ENCODE measurements around the gene PPCS. TPM values are rescaled to one million over a fixed set of nuclear protein-coding genes. Genes with fewer than 3 reads are reported as not detected.

Gene PPCS
- total RNA-seq, 1 experiment from 2014 or later: 36.7 TPM

GRCh38 chr1:42427240-42427639 lies 29.1 kb upstream of the PPCS start:
- no peak for DNase-seq
- Histone ChIP-seq H3K4ac (ENCODE audit: low read depth, low read length) (no peak overlapping the region), H3K18ac (ENCODE audit: insufficient read length, low read depth, low read length) (no peak overlapping the region), H4K91ac (ENCODE audit: insufficient read length, low read depth, low read length) (no peak overlapping the region), H3T11ph (ENCODE audit: low read length) (no peak overlapping the region), H3K27ac (ENCODE audit: insufficient read length, low read depth, low read length) (no peak overlapping the region), H3K23me2 (ENCODE audit: insufficient read length, low read depth, low read length, poor library complexity, severe bottlenecking) (no peaks in the 10 kb centered on the region), H2BK120ac (ENCODE audit: low read depth, low read length, poor library complexity, severe bottlenecking) (no peak overlapping the region), H2BK15ac (ENCODE audit: low read depth, low read length) (no peak overlapping the region), H4K20me1 (ENCODE audit: control insufficient read depth, insufficient read depth, insufficient read length) (no peaks in the 10 kb centered on the region), H3K79me2 (ENCODE audit: insufficient read depth, low read length) (no peaks in the 10 kb centered on the region), H3K4me2 (ENCODE audit: insufficient read depth, insufficient read length, low read length) (no peak overlapping the region), H3K9me3 (ENCODE audit: control insufficient read depth, low read depth, low read length) (no peaks in the 10 kb centered on the region), H2BK5ac (ENCODE audit: insufficient read length, low read length) (no peak overlapping the region), H3K4me1 (ENCODE audit: insufficient read depth, low read length) (peaks cover 2% of the 10 kb centered on the region; the same call in 1 of the 2 replicates), H3K79me1 (ENCODE audit: insufficient read depth, low read depth, low read length, poor library complexity, severe bottlenecking) (no peaks in the 10 kb centered on the region), H3K23ac (ENCODE audit: insufficient read length, low read depth, low read length) (no peak overlapping the region), H3K9ac (ENCODE audit: extremely low read depth, insufficient read length, low read length) (no peak overlapping the region), H4K8ac (replicated peaks; ENCODE audit: insufficient read length, low read depth, low read length) (no peak overlapping the region), H3K56ac (ENCODE audit: insufficient read length, low read depth, low read length) (no peak overlapping the region), H2BK20ac (ENCODE audit: low read depth, low read length, poor library complexity, severe bottlenecking) (no peak overlapping the region), H3K14ac (ENCODE audit: insufficient read depth, low read length) (no peak overlapping the region), H2AFZ (ENCODE audit: low read length) (no peak overlapping the region), H4K5ac (ENCODE audit: insufficient read length, low read depth, low read length) (no peak overlapping the region), H2BK12ac (ENCODE audit: insufficient read length, low read depth, low read length) (no peak overlapping the region), H3K27me3 (ENCODE audit: insufficient read depth, low read length) (no peaks in the 10 kb centered on the region), H2AK5ac (ENCODE audit: insufficient read length, low read length) (no peak overlapping the region)
- TF ChIP-seq CTCF (conservative IDR thresholded peaks at IDR 0.05): no peak
- Mint-ChIP-seq H3K36me3 (ENCODE audit: insufficient read depth in 1 of 3, low read depth in 3 of 3) (no peaks in the 10 kb centered on the region), H3K27ac (peak overlapping the region in 1 of 3 experiments; percentile 25; a peak in 1 of 7 replicates), H3K4me3 (no peak overlapping the region), H3K9me3 (no peaks in the 10 kb centered on the region), H3K27me3 (ENCODE audit: low read depth) (no peaks in the 10 kb centered on the region; the same call in 1 of the 2 replicates), H3K4me1 (peaks cover 5% of the 10 kb centered on the region in 2 experiments; a peak in 3 of 4 replicates)
- WGBS (ENCODE audit: extremely low coverage, insufficient read length, low lambda C conversion rate): no CpG with 5 or more reads among the region's 4 CpGs
